AG09319 (cell line): Measurements from ENCODE around the gene NMT1.
A peak's percentile ranks its signal among the peaks of the same experiment; 100 is the strongest.

Experiments
- DNase-seq: peaks from one replicate; pipeline ENCODE4 v3.0.0-alpha.2; 2010; ENCODE audit warnings: low read depth; ENCODE audit errors: extremely low read depth
- TF ChIP-seq, protein P1 (sequence below): IDR thresholded peaks from 2 replicates; pipeline ENCODE4 v1.5.1; 2011; ENCODE audit warnings: low read depth, mild to moderate bottlenecking, inconsistent platforms, low read length, moderate library complexity

Gene NMT1

GRCh38 chr17:45018848-45019711, 42.0 kb upstream of the NMT1 start:
- no peak for DNase-seq
- TF ChIP-seq, protein P1, sequence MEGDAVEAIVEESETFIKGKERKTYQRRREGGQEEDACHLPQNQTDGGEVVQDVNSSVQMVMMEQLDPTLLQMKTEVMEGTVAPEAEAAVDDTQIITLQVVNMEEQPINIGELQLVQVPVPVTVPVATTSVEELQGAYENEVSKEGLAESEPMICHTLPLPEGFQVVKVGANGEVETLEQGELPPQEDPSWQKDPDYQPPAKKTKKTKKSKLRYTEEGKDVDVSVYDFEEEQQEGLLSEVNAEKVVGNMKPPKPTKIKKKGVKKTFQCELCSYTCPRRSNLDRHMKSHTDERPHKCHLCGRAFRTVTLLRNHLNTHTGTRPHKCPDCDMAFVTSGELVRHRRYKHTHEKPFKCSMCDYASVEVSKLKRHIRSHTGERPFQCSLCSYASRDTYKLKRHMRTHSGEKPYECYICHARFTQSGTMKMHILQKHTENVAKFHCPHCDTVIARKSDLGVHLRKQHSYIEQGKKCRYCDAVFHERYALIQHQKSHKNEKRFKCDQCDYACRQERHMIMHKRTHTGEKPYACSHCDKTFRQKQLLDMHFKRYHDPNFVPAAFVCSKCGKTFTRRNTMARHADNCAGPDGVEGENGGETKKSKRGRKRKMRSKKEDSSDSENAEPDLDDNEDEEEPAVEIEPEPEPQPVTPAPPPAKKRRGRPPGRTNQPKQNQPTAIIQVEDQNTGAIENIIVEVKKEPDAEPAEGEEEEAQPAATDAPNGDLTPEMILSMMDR = peak; percentile 26

GRCh38 chr17:45020354-45021138, 40.6 kb upstream of the NMT1 start:
- no peak for DNase-seq
- TF ChIP-seq, protein P1 = no peak

DNA sequence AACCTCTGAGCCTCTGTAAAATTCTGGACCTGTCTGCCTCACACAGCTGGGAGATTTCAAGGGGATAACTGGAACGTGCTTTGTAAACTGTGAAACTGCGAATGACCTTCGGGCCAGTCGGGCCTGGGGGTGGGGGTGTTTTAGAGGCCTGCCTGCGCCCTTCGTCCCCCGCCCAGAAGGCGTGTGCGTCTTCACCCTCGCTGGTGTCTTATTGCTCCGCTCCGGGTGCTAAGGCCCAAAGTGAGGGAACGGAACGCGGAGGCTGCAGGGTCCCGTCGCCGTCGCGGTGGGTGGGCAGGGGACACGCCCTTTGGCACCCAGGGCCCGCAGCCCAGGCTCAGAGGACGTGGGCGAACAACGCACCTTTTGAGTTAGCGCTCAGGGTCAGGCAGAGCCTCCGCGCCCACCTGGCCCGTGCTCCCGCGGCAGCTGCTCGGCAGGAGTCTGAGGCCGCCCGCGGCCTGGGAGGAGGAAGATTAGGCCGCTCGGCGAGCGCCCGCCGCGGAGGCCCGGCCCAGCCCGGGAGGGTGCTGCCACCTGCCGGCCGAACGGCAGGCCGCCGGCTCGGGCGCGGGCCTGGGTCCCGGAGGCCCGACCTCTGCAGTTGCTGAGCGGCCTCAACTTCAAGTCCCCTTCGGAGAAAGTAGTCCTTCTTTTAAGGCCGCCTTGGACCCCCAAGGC, 39.4 kb upstream of the NMT1 start:
- TF ChIP-seq, protein P1 = peak; percentile 49
- DNase-seq = no peak

DNA sequence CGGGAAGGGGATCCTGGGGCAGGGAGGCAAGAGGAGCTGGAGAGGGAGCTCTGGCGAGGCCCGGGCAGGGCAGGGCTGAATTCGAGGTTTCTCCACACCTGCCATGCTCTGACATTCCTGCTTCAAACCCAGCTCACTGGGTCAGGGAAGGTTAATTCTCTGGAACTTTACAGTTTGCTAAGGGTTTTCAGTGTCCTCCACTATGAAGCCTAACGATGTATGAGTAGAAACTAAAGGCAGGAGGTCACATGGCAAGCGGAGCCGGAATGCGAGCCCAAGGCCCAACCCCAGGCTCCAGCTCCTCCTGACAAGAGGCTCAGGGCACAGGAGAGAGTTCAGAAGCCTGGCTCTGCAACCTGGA, 38.8 kb upstream of the NMT1 start:
- TF ChIP-seq, protein P1 = no peak; the same call in 1 of the 2 replicates
- no peak for DNase-seq

DNA sequence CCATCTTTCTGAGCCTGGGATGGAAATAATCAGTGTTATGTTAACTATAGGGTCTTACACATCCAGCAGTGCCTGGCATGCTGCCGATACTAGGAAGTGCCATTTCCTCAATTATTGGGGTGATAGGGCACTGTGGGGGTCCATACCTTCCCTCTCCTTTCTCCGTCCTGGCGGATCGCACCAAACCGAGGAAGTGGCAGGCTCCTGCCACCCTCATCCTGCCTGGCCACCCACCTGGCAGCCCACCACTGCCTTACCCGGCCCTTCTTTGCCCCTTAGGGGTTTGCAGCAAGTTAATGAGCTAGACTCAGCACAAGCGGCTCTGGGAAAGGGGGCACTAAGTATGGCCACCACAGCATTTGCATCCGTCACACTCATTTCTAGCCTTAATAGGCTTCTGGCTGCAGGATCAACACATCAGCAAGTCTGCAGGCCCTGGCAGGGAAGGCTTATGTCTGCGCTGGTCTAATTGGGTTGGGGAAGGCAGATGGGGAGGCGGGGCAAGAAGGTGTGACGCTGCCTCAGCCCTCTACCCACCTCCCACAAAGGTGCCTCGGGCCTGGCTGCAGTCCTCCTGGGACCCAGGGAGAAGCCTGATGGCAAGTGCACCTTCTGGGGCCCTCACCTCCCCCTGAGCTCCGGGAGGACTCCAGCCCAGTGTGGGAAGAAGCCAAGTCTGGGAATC, 38.3 kb upstream of the NMT1 start:
- no peak for DNase-seq
- TF ChIP-seq, protein P1 = no peak

DNA sequence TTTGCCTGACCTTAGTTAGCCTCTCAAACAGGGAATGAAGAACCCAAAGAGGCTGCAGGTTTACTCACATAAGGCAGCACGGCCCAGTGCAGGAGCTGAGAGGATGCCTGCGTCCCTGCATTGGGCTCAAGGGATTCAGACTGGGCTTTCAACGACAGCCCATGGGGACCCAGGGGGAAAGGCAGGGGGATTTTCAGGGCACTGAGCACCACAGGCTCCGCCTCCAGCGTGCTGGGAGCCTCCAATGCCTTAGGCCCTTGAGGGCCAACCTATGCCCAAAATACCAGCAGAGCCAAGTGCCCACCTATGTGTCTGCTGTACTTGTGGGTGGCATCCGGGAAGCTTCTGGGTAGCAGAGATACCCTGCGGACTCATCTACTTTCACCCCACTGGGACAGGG, 32.0 kb upstream of the NMT1 start:
- no peak for DNase-seq
- TF ChIP-seq, protein P1 = no peak
